ENCODE results near the gene SEL1L. TPM values are rescaled to one million over a fixed set of nuclear protein-coding genes. Genes with fewer than 3 reads are reported as not detected.

SEL1L gene
- polyA plus RNA-seq, 1 donor from 2014 or later = 39.7 TPM

DNA sequence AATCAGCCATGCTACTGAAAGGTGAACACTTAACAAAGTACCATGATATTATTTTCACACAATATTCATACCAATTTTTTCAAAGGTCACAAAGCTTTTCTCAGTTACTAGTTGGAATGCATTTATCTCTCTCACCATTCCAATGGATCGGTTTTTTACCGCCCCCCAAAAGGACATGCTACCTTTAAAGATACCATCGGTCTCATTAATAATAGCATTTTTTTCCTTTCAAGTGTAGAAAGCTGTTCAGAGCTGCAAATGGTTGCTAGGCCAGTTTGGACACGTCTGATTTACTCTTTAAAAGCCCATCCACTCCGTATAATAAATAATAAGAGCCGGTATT is 98.6 kb downstream of the SEL1L start:
- Histone ChIP-seq H3F3A (ENCODE audit: insufficient read depth, low read length, poor library complexity, severe bottlenecking) (peaks cover 5% of the 10 kb centered on the region), H3K79me2 (replicated peaks; ENCODE audit: insufficient read depth, low read length) (peaks cover 13% of the 10 kb centered on the region), H3K27ac (ENCODE audit: low read length) (peak overlapping the region; percentile 72), H3K36me3 (ENCODE audit: insufficient read depth, low read length) (no peaks in the 10 kb centered on the region), H3K4me3 (ENCODE audit: low read length) (peak overlapping the region; percentile 99), H3K4me2 (ENCODE audit: low read length) (peak overlapping the region; percentile 86), H3K27me3 (ENCODE audit: insufficient read depth, low read depth, low read length) (peaks cover 4% of the 10 kb centered on the region), H3K9me3 (ENCODE audit: low read length) (no peaks in the 10 kb centered on the region), H3K9me2 (ENCODE audit: insufficient read depth, low read length) (no peaks in the 10 kb centered on the region), H3K9ac (ENCODE audit: low read length) (peak overlapping the region; percentile 70), H4K20me1 (ENCODE audit: insufficient read depth) (no peaks in the 10 kb centered on the region), H2AFZ (ENCODE audit: low read depth, low read length) (peak overlapping the region; percentile 75)
- TF ChIP-seq TAF1 (IDR thresholded peaks at IDR 0.05; ENCODE audit: low read depth) (peak; percentile 9), SMC3 (conservative IDR thresholded peaks at IDR 0.05; ENCODE audit: poor library complexity) (no peak)

DNA sequence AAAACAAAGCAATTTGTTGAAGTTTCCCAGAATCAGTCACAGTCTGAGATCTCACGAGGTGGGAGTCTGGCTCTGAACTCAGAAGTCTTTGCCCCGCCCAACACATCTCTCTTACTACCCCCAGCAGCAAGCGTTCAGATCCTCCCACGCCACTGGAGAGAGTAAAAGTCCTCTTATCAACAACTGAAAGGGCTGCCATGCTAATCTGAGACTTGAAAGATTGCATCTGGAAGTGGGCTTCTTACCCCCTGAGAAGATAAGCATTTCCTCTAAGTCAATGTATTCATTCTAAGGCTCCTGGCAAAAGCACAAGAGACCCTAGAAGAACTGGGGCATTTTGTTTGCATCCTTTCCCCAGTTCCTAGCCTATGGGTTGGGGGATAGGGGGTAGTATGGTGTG is 99.4 kb downstream of the SEL1L start:
- Histone ChIP-seq H3F3A (ENCODE audit: insufficient read depth, low read length, poor library complexity, severe bottlenecking) (peaks cover 5% of the 10 kb centered on the region), H4K20me1 (ENCODE audit: insufficient read depth) (no peaks in the 10 kb centered on the region), H3K79me2 (replicated peaks; ENCODE audit: insufficient read depth, low read length) (peaks cover 13% of the 10 kb centered on the region), H3K9me2 (ENCODE audit: insufficient read depth, low read length) (no peaks in the 10 kb centered on the region), H3K9me3 (ENCODE audit: low read length) (no peaks in the 10 kb centered on the region), H2AFZ (ENCODE audit: low read depth, low read length) (no peak overlapping the region), H3K36me3 (ENCODE audit: insufficient read depth, low read length) (no peaks in the 10 kb centered on the region), H3K4me2 (ENCODE audit: low read length) (peak overlapping the region; percentile 86), H3K27ac (ENCODE audit: low read length) (no peak overlapping the region), H3K4me3 (ENCODE audit: low read length) (peak overlapping the region; percentile 99), H3K9ac (ENCODE audit: low read length) (no peak overlapping the region), H3K27me3 (ENCODE audit: insufficient read depth, low read depth, low read length) (peaks cover 4% of the 10 kb centered on the region)
- TF ChIP-seq, protein P1, sequence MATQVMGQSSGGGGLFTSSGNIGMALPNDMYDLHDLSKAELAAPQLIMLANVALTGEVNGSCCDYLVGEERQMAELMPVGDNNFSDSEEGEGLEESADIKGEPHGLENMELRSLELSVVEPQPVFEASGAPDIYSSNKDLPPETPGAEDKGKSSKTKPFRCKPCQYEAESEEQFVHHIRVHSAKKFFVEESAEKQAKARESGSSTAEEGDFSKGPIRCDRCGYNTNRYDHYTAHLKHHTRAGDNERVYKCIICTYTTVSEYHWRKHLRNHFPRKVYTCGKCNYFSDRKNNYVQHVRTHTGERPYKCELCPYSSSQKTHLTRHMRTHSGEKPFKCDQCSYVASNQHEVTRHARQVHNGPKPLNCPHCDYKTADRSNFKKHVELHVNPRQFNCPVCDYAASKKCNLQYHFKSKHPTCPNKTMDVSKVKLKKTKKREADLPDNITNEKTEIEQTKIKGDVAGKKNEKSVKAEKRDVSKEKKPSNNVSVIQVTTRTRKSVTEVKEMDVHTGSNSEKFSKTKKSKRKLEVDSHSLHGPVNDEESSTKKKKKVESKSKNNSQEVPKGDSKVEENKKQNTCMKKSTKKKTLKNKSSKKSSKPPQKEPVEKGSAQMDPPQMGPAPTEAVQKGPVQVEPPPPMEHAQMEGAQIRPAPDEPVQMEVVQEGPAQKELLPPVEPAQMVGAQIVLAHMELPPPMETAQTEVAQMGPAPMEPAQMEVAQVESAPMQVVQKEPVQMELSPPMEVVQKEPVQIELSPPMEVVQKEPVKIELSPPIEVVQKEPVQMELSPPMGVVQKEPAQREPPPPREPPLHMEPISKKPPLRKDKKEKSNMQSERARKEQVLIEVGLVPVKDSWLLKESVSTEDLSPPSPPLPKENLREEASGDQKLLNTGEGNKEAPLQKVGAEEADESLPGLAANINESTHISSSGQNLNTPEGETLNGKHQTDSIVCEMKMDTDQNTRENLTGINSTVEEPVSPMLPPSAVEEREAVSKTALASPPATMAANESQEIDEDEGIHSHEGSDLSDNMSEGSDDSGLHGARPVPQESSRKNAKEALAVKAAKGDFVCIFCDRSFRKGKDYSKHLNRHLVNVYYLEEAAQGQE (IDR thresholded peaks at IDR 0.05; ENCODE audit: borderline replicate concordance) = no peak
- TF ChIP-seq RAD21 (conservative IDR thresholded peaks at IDR 0.05) (no peak), EP300 (conservative IDR thresholded peaks at IDR 0.05; ENCODE audit: poor library complexity, severe bottlenecking) (no peak), TAF1 (IDR thresholded peaks at IDR 0.05; ENCODE audit: low read depth) (no peak), EZH2 (IDR thresholded peaks at IDR 0.05; ENCODE audit: borderline replicate concordance, insufficient read depth, low read length, poor library complexity, severe bottlenecking) (no peak)
- TF ChIP-seq, protein P2, sequence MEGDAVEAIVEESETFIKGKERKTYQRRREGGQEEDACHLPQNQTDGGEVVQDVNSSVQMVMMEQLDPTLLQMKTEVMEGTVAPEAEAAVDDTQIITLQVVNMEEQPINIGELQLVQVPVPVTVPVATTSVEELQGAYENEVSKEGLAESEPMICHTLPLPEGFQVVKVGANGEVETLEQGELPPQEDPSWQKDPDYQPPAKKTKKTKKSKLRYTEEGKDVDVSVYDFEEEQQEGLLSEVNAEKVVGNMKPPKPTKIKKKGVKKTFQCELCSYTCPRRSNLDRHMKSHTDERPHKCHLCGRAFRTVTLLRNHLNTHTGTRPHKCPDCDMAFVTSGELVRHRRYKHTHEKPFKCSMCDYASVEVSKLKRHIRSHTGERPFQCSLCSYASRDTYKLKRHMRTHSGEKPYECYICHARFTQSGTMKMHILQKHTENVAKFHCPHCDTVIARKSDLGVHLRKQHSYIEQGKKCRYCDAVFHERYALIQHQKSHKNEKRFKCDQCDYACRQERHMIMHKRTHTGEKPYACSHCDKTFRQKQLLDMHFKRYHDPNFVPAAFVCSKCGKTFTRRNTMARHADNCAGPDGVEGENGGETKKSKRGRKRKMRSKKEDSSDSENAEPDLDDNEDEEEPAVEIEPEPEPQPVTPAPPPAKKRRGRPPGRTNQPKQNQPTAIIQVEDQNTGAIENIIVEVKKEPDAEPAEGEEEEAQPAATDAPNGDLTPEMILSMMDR (IDR thresholded peaks at IDR 0.05; ENCODE audit: poor library complexity, severe bottlenecking) = no peak

DNA sequence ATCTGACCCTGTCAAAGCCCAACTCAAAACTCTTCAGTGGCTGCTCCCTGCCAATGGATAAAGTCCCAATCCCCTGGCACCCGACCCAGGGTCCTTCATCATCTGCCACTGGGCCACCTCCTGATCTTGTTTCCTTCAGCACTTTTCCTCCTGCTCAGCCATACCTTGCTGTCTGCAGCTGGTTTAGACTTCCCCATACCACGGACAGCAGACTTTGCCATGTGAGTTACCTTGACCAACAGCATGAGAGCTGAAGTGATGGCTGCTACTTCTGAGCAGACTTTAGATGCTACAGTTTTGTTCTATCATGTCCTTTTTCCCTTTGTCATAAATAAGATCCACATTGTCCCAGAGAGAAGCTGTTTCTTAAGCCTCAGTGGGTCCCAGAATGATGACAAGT is 100.3 kb downstream of the SEL1L start:
- H2AFZ ChIP-seq (ENCODE audit: low read depth, low read length) = no peak overlapping the region
- H3K27me3 ChIP-seq (ENCODE audit: insufficient read depth, low read depth, low read length) = peaks cover 4% of the 10 kb centered on the region
- H3K9me3 ChIP-seq (ENCODE audit: low read length) = no peaks in the 10 kb centered on the region
- no peaks in the 10 kb centered on the region for H3K36me3 ChIP-seq (ENCODE audit: insufficient read depth, low read length)
- no peak overlapping the region for H3K9ac ChIP-seq (ENCODE audit: low read length)
- no peaks in the 10 kb centered on the region for H3K9me2 ChIP-seq (ENCODE audit: insufficient read depth, low read length)
- H3K4me2 ChIP-seq (ENCODE audit: low read length) = no peak overlapping the region
- no peak overlapping the region for H3K4me3 ChIP-seq (ENCODE audit: low read length)
- H3K27ac ChIP-seq (ENCODE audit: low read length) = no peak overlapping the region
- no peaks in the 10 kb centered on the region for H4K20me1 ChIP-seq (ENCODE audit: insufficient read depth)
- peaks cover 5% of the 10 kb centered on the region for H3F3A ChIP-seq (ENCODE audit: insufficient read depth, low read length, poor library complexity, severe bottlenecking)
- H3K79me2 ChIP-seq (replicated peaks; ENCODE audit: insufficient read depth, low read length) = peaks cover 13% of the 10 kb centered on the region
- TF ChIP-seq POLR2AphosphoS5 (IDR thresholded peaks at IDR 0.05) (no peak), EZH2 (IDR thresholded peaks at IDR 0.05; ENCODE audit: borderline replicate concordance, insufficient read depth, low read length, poor library complexity, severe bottlenecking) (no peak), SMC3 (conservative IDR thresholded peaks at IDR 0.05; ENCODE audit: poor library complexity) (no peak), EP300 (conservative IDR thresholded peaks at IDR 0.05; ENCODE audit: poor library complexity, severe bottlenecking) (no peak), MXI1 (conservative IDR thresholded peaks at IDR 0.05; ENCODE audit: poor library complexity, severe bottlenecking) (no peak), RAD21 (conservative IDR thresholded peaks at IDR 0.05) (no peak), TAF1 (IDR thresholded peaks at IDR 0.05; ENCODE audit: low read depth) (no peak)
- TF ChIP-seq, protein P1 (IDR thresholded peaks at IDR 0.05; ENCODE audit: borderline replicate concordance) = no peak
- TF ChIP-seq, protein P2 (IDR thresholded peaks at IDR 0.05; ENCODE audit: poor library complexity, severe bottlenecking) = no peak
